ENCODE measurements around the gene USP17L21. TPM values are rescaled to one million over a fixed set of nuclear protein-coding genes. Genes with fewer than 3 reads are reported as not detected.
"Not testable (repeated sequence)": the region's sequence is repeated elsewhere in the genome, so short reads cannot be mapped to it uniquely, and the experiment has no call there.

USP17L21 gene
- total RNA-seq, 4 donors from 2014 or later, result not detected

GRCh38 chr4:9271719-9272118 is 9.0 kb downstream of the USP17L21 start:
- peak; percentile 53 to 57 for DNase-seq (ENCODE audit: low spot score in 2 of 2)
- WGBS, 2 donors, result 88 to 89% methylated on average over 8 of the region's 10 CpGs

More at GRCh38 chr4:9271719-9272118, 9.0 kb downstream of the USP17L21 start:
- H3K27me3 ChIP-seq, H3K36me3 ChIP-seq, H3K27ac ChIP-seq, H3K9me3 ChIP-seq, H3K4me1 ChIP-seq, H3K4me3 ChIP-seq: not testable (repeated sequence)

Other genes starting within 250 kb of the USP17L21 start
- not detected for gene FAM90A26, start 92.5 kb upstream of the USP17L21 start, total RNA-seq
- gene USP17L10, start 52.2 kb upstream of the USP17L21 start, total RNA-seq, result not detected
- gene USP17L11, start 47.5 kb upstream of the USP17L21 start, total RNA-seq, result not detected
- not detected for gene USP17L12, start 42.7 kb upstream of the USP17L21 start, total RNA-seq
- gene USP17L13, start 38.0 kb upstream of the USP17L21 start, total RNA-seq, result not detected
- gene USP17L15, start 28.5 kb upstream of the USP17L21 start, total RNA-seq, result not detected
- not detected for gene USP17L17, start 19.0 kb upstream of the USP17L21 start, total RNA-seq
- gene USP17L18, start 14.2 kb upstream of the USP17L21 start, total RNA-seq, result not detected
- gene USP17L19, start 9.5 kb upstream of the USP17L21 start, total RNA-seq, result not detected
- gene USP17L20, start 4.7 kb upstream of the USP17L21 start, total RNA-seq, result not detected
- not detected for gene USP17L22, start 4.7 kb downstream of the USP17L21 start, total RNA-seq
- gene USP17L24, start 62.3 kb downstream of the USP17L21 start, total RNA-seq, result not detected
- not detected for gene USP17L25, start 67.0 kb downstream of the USP17L21 start, total RNA-seq
- gene USP17L26, start 71.8 kb downstream of the USP17L21 start, total RNA-seq, result not detected
- not detected for gene USP17L5, start 76.5 kb downstream of the USP17L21 start, total RNA-seq
- not detected for gene USP17L27, start 81.3 kb downstream of the USP17L21 start, total RNA-seq
- not detected for gene USP17L28, start 86.0 kb downstream of the USP17L21 start, total RNA-seq
- not detected for gene USP17L29, start 90.8 kb downstream of the USP17L21 start, total RNA-seq
- gene USP17L30, start 100.3 kb downstream of the USP17L21 start, total RNA-seq, result not detected
- gene DEFB131A, start 181.5 kb downstream of the USP17L21 start, total RNA-seq, result not detected